HCT116 (cell line): Measurements from ENCODE around the gene REEP3. TPM values are rescaled to one million over a fixed set of nuclear protein-coding genes. Genes with fewer than 3 reads are reported as not detected.

Experiments used
- ATAC-seq: fragments of 200-7000 bp; cut with Tn5 transposase; 2 replicates; pipeline ENCODE4 v1.9.1; 2020; ENCODE audit warnings: mild to moderate bottlenecking, moderate library complexity
- BruUV-seq: library from RNA; stranded (reverse); fragments of 400-500 nt; replicated peaks from 2 replicates; lab custom pipeline; 2021; lab: Mats Ljungman, UMichigan
- CTCF ChIA-PET: fragments of 300-600 bp; sonication (Branson Sonifier 250); formaldehyde crosslinking; loops from one replicate; lab custom pipeline; 2021; ENCODE audit warnings: antibody characterized with exemption; lab: Charles Lee
- POLR2A ChIA-PET: fragments of 300-600, 350-600 bp; sonication (Branson Sonifier 250); formaldehyde crosslinking; loops from one replicate; lab custom pipeline; 2021; ENCODE audit warnings: antibody characterized with exemption; lab: Charles Lee
- RAD21 ChIA-PET, 2 experiments: fragments of 300-600 bp; sonication (Branson Sonifier 250); formaldehyde crosslinking; loops; one replicate each; lab custom pipeline; 2023; ENCODE audit warnings: low total read pairs in 2 of 2; ENCODE audit not compliant: uncharacterized antibody in 2 of 2, unreplicated experiment in 2 of 2, low non-redundant PET in 1 of 2; lab: Charles Lee
- DNase-seq: peaks from one replicate; pipeline ENCODE4 v3.0.0-alpha.2; 2010; ENCODE audit warnings: low read depth, low spot score
- H2AFZ ChIP-seq: fragments of 200-600 bp; shearing (Covaris generic), sonication (generic); 2 replicates; pipeline ENCODE4 v1.6.1; 2017; ENCODE audit warnings: low read depth, mixed run types, mixed read lengths, antibody characterized with exemption, low read length; ENCODE audit not compliant: poor library complexity, severe bottlenecking
- H3K27ac ChIP-seq: 2 replicates; pipeline ENCODE4 v1.5.1; 2012; ENCODE audit warnings: low read depth, low read length
- H3K27me3 ChIP-seq: fragments of 200-600 bp; sonication (generic); 2 replicates; pipeline ENCODE4 v1.6.1; 2016; ENCODE audit warnings: mixed run types, low read length, mixed read lengths; ENCODE audit not compliant: insufficient read depth
- H3K36me3 ChIP-seq, 2 experiments: fragments of 200-500 bp in 1 of 2; fragments of 200-600 bp in 1 of 2; sonication (Bioruptor generic) in 1 of 2; sonication (generic) in 1 of 2; 2 replicates each; pipeline versions ENCODE4 v1.5.1 to v1.6.1; 2014 to 2016; ENCODE audit warnings: low read length in 2 of 2, inconsistent platforms in 1 of 2, mixed read lengths in 1 of 2, mixed run types in 1 of 2; ENCODE audit not compliant: insufficient read depth in 2 of 2, control insufficient read depth in 1 of 2
- H3K4me1 ChIP-seq, 2 experiments: fragments of 200-600 bp in 1 of 2; sonication (generic) in 1 of 2; 2 replicates each; pipeline versions ENCODE4 v1.5.1 to v1.6.1; 2012 to 2017; ENCODE audit warnings: low read length in 2 of 2, inconsistent platforms in 1 of 2, mild to moderate bottlenecking in 1 of 2, mixed read lengths in 1 of 2, mixed run types in 1 of 2, moderate library complexity in 1 of 2; ENCODE audit not compliant: insufficient read depth in 2 of 2, control insufficient read depth in 1 of 2
- H3K4me2 ChIP-seq: fragments of 200-600 bp; sonication (generic); 2 replicates; pipeline ENCODE4 v1.6.1; 2017; ENCODE audit warnings: mixed run types, low read length, mixed read lengths
- H3K4me3 ChIP-seq, 2 experiments: fragments of 200-600 bp in 1 of 2; sonication (generic) in 1 of 2; replicated peaks in 1 of 2; 2 replicates each; pipeline ENCODE4 v1.5.1; 2011 to 2016; ENCODE audit warnings: low read length in 2 of 2, control low read depth in 1 of 2, low read depth in 1 of 2, mild to moderate bottlenecking in 1 of 2, mixed read lengths in 1 of 2, mixed run types in 1 of 2
- H3K79me2 ChIP-seq: fragments of 200-600 bp; sonication (generic); 2 replicates; pipeline ENCODE4 v1.6.1; 2017; ENCODE audit warnings: mild to moderate bottlenecking, mixed run types, low read length, moderate library complexity, mixed read lengths; ENCODE audit not compliant: insufficient read depth
- H3K9ac ChIP-seq: fragments of 200-600 bp; sonication (generic); 2 replicates; pipeline ENCODE4 v1.6.1; 2016; ENCODE audit warnings: low read length, mixed read lengths
- H3K9me2 ChIP-seq: fragments of 200-600 bp; sonication (generic), shearing (Covaris generic); 2 replicates; pipeline ENCODE4 v1.6.1; 2017; ENCODE audit warnings: mixed run types, mild to moderate bottlenecking, moderate library complexity; ENCODE audit not compliant: insufficient read depth
- H3K9me3 ChIP-seq, 2 experiments: fragments of 200-500 bp in 1 of 2; fragments of 200-600 bp in 1 of 2; sonication (Bioruptor generic) in 1 of 2; sonication (generic) in 1 of 2; 2 replicates each; pipeline ENCODE4 v1.6.1; 2014 to 2017; ENCODE audit warnings: low read length in 2 of 2, mixed read lengths in 2 of 2, inconsistent platforms in 1 of 2, low read depth in 1 of 2, mild to moderate bottlenecking in 1 of 2, mixed run types in 1 of 2, moderate library complexity in 1 of 2; ENCODE audit not compliant: control insufficient read depth in 1 of 2, insufficient read depth in 1 of 2
- H4K20me1 ChIP-seq: fragments of 200-600 bp; sonication (generic), shearing (Covaris generic); 2 replicates; pipeline ENCODE4 v1.6.1; 2017; ENCODE audit warnings: mixed run types, mild to moderate bottlenecking, moderate library complexity; ENCODE audit not compliant: insufficient read depth
- ELF1 ChIP-seq: IDR thresholded peaks from 2 replicates; pipeline ENCODE4 v1.6.1; 2012; ENCODE audit warnings: low read depth, borderline replicate concordance
- EZH2 ChIP-seq: fragments of 200-600 bp; sonication (generic); IDR thresholded peaks from 2 replicates; pipeline ENCODE4 v1.6.1; 2017; ENCODE audit warnings: antibody characterized with exemption, mixed run types
- TCF7L2 ChIP-seq: IDR thresholded peaks from 2 replicates; pipeline ENCODE4 v1.7.0; 2011; ENCODE audit warnings: borderline replicate concordance, inconsistent platforms; ENCODE audit not compliant: insufficient read depth, insufficient read length; ENCODE audit errors: extremely low read depth
- YY1 ChIP-seq: IDR thresholded peaks from 2 replicates; pipeline ENCODE4 v1.6.1; 2011; ENCODE audit warnings: low read length, low read depth, moderate library complexity, mild to moderate bottlenecking; ENCODE audit not compliant: insufficient replicate concordance; ENCODE audit errors: extremely low read depth
- ZBTB33 ChIP-seq: IDR thresholded peaks from 2 replicates; pipeline ENCODE4 v1.6.1; 2011; ENCODE audit warnings: mild to moderate bottlenecking, low read length, moderate library complexity; ENCODE audit not compliant: insufficient replicate concordance; ENCODE audit errors: extremely low read depth
- ZNF274 ChIP-seq: fragments of 200-500 bp; sonication (Bioruptor generic); IDR thresholded peaks from 2 replicates; pipeline ENCODE4 v1.6.1; 2014; ENCODE audit warnings: mild to moderate bottlenecking, low read depth, low read length, inconsistent platforms
- intact Hi-C: fragments of 100-400 bp; cut with micrococcal nuclease; formaldehyde crosslinking; loops from 2 replicates; pipeline ENCODE4 v1.10.0; 2022
- total RNA-seq: library from RNA; stranded (reverse); gene quantifications from one replicate; pipeline ENCODE4 v1.2.1, GENCODE V29; 2021; ENCODE audit not compliant: unreplicated experiment

The REEP3 gene
- total RNA-seq, 1 experiment from 2014 or later: 41.3 TPM

- ChIA-PET POLR2A (no interaction called here), CTCF (no interaction called here), RAD21 (no interaction called here)
- no peaks in the 10 kb centered on the region for H3K9me3 ChIP-seq
- H3K4me3 ChIP-seq: no peak overlapping the region
- H3K4me2 ChIP-seq: no peak overlapping the region
- no peak overlapping the region for H2AFZ ChIP-seq
- H3K27ac ChIP-seq: no peak overlapping the region
- H3K27me3 ChIP-seq: no peaks in the 10 kb centered on the region
- H3K4me1 ChIP-seq: peaks cover 2 to 6% of the 10 kb centered on the region in 2 experiments
- peaks cover 42% of the 10 kb centered on the region for H3K79me2 ChIP-seq
- no peak for ATAC-seq
- no peaks in the 10 kb centered on the region for H3K36me3 ChIP-seq
- intact Hi-C loops: no loop called here
- no TSS peak for BruUV-seq
- DNase-seq: no peak
- H4K20me1 ChIP-seq: no peaks in the 10 kb centered on the region
- no peaks in the 10 kb centered on the region for H3K9me2 ChIP-seq
- no peak overlapping the region for H3K9ac ChIP-seq
- TF ChIP-seq ZNF274 (no peak), ELF1 (no peak), ZBTB33 (no peak), TCF7L2 (no peak), EZH2 (no peak)
- TF ChIP-seq, all 23 proteins: peak for 0
These were observed 64.8 kb downstream of the REEP3 start for GRCh38 chr10:63586043-63586442.

- Histone ChIP-seq H3K9me3 (no peaks in the 10 kb centered on the region), H3K9me2 (no peaks in the 10 kb centered on the region), H3K4me2 (no peak overlapping the region), H3K27me3 (no peaks in the 10 kb centered on the region), H3K4me3 (no peak overlapping the region), H3K27ac (no peak overlapping the region), H3K36me3 (no peaks in the 10 kb centered on the region), H3K9ac (no peak overlapping the region), H3K79me2 (peaks cover 38% of the 10 kb centered on the region), H4K20me1 (no peaks in the 10 kb centered on the region), H2AFZ (no peak overlapping the region), H3K4me1 (peaks cover 2 to 6% of the 10 kb centered on the region in 2 experiments)
- ChIA-PET POLR2A (no interaction called here), RAD21 (no interaction called here), CTCF (no interaction called here)
- DNase-seq (no peak), ATAC-seq (no peak)
- no TSS peak for BruUV-seq
- intact Hi-C loops: no loop called here
- no peak for TF ChIP-seq YY1
- TF ChIP-seq ELF1: no peak
These were observed 66.0 kb downstream of the REEP3 start for GRCh38 chr10:63587191-63587590.
